Stimulated activated CD8-positive, alpha-beta memory T cell treated with anti-CD3 and anti-CD28 coated beads, Interleukin-12 subunit alpha, Interleukin-12 subunit beta, amount 100 ng/mL, for 4 hours (primary cell): Measurements from ENCODE around the gene CD300E.
"Not testable (repeated sequence)": the region's sequence is repeated elsewhere in the genome, so short reads cannot be mapped to it uniquely, and the experiment has no call there.

ENCODE experiments used
- DNase-seq: peaks from one replicate; pipeline ENCODE4 v3.0.0-alpha.2; 2020; ENCODE audit warnings: low read depth

Gene CD300E, protein sequence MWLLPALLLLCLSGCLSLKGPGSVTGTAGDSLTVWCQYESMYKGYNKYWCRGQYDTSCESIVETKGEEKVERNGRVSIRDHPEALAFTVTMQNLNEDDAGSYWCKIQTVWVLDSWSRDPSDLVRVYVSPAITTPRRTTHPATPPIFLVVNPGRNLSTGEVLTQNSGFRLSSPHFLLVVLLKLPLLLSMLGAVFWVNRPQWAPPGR

GRCh38 chr17:74623693-74624093 lies at the start of gene CD300E:
Gene CD300E, minus strand, starts transcription at chr17:74623738. Its CDS starts 117 bp downstream, at chr17:74623621.
- no peak for DNase-seq

DNA sequence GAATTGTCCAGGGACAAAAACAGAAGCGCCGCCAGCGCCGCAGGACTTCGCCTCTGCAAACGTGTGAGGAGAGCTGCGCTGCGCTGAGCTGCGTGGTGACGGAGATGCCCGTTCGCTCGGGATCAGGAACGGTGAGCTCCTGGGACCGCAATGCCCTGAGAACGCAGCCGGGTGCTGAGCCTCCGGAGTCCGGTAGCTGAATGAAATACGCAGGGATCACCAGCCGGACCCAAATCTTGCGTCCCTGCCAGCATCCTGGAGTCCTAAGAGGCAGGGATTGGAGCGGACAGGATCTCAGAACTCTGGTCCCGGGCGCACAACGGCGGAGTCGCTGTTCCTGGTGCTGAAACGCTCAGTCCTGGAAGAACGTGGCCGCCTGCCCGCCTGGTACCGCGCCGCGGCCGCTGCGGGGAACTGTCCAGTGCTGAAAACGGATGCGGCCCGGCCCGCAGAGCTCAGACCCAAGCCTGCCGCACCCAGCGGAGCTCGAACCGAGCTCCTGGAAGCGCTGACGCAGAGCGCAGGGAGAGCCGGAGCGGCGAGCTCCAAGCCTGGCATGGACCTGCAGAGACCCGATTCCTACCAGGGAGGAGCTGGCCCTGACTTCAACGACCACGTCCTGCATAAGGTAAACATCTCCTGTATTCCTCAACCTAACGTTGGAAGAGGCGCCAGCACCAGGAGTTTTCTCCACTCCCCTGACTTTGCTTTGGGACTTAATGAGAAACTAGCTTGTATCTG lies 47.7 kb upstream of the CD300E start:
- peak; percentile 35 for DNase-seq

GRCh38 chr17:74670329-74670728 lies 46.8 kb upstream of the CD300E start:
- no peak for DNase-seq

DNA sequence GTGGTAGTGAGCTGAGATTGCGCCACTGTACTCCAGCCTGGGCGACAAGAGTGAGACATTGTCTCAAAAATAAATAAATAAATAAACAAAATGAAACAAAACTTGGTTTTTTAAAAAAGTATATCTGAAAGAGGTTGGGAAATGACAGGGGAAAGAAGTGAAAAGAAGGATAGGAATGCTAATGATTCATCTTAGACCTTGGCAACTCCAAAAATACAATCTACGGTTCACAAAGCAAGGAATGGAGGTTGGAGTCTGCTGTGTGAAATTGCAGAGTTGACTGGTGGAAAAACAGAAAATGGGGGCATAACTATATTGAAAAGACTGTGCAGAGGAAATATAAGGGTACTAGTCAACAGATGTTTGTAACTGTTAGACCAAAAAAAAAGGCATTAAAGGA lies 40.0 kb upstream of the CD300E start:
- no peak for DNase-seq

GRCh38 chr17:74659889-74660288 lies 36.4 kb upstream of the CD300E start:
- no peak for DNase-seq

DNA sequence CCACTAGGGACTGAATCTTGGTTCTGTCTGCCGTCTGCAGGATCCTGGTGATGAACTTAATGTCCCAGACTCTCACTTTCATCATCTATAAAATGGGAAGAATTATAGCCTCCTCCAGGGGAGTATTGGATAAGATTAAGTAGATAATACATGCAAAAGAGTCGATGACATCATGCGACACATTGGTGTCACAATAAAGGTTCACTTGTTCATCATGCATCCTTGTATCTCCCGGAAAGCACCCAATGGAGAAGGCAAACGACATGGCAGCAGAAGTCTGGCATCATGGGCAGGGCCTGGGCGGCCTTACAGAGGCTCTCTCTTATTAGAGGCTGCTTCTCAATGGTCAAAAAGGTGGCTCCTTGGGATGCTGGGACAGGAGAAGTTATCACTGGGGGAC lies 35.1 kb upstream of the CD300E start:
- DNase-seq, result no peak

DNA sequence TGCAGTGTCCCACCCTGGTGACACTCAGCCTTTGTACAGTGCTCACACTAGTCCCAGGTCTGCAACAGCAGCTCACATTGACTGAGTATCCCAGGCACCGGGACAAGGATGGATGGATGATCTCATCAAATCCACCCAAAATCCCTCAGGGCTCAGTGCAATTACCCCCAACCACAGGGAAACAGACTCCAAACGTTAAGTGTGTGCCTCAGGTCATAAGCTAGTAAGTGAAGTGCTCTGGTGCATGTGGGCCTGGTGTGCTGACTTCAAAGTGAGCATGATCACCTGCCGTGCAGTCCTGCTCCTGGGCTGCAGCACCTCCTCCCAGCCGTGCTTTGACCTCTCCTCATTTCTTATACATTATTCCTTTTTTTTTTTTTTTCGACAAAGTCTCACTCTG lies 31.2 kb upstream of the CD300E start:
- DNase-seq, result no peak

- no peak for DNase-seq
These were observed 28.5 kb upstream of the CD300E start for GRCh38 chr17:74652020-74652419.

DNA sequence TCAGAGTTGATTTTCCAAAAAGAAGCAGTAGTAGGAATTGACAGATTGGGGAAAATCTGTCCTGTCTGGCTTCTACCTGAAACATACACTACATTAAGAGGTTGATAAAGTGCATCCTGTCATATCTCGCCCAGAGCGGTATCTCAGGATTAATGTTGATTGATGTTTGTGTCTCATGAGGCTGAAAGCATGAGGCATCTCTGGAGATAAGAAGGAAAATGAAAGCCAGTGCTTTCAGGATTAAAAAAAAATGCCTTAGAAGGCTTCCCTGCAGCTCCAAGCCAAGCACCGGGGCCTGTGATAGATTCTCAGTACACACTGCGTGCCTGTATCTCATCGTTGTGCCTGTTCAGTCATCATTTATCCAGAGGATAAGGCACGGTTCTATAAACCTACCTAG lies 26.4 kb upstream of the CD300E start:
- DNase-seq, result no peak

GRCh38 chr17:74647871-74648672 lies 24.5 kb upstream of the CD300E start:
- DNase-seq, result no peak

DNA sequence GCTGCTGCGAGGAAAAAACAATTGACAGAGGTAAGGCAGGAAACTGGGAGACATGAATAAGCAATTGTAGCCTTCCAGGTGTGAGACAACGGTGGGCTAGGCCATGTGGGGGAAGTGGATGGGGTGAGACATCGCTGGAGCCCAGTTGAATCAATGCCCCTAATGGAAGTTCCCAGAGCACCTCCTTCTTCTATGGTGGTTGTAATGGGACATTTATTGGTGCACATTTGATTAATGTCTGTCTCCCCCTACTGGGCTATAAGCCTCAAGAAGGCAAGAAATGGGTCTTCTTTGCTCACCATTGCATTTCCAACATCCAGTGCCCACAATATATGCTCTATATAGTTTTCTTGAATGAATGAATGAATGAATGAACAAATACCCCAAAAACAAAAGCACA lies 22.7 kb upstream of the CD300E start:
- no peak for DNase-seq

DNA sequence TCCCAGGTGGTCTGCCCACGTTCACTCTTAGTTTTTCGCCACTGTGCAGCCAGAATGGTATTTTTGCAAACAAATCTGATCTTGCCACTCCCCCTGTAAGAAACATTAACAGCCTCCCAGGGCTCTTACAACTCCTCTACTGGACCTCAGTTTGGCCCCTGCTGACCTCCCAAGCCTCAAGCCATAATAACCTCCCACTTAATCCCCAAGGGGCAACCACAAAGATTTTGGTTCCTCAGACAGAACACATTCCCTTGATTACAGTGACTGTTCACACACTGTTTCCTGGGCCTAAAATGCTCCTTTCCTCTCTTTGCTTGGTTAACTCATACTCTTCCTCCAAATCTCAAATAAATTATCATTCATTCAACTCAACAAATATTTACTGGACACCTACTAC lies 21.5 kb upstream of the CD300E start:
- DNase-seq, result no peak

- no peak for DNase-seq
These were observed 20.9 kb upstream of the CD300E start for GRCh38 chr17:74644419-74644818.

GRCh38 chr17:74643826-74644225 lies 20.3 kb upstream of the CD300E start:
- DNase-seq, result no peak

DNA sequence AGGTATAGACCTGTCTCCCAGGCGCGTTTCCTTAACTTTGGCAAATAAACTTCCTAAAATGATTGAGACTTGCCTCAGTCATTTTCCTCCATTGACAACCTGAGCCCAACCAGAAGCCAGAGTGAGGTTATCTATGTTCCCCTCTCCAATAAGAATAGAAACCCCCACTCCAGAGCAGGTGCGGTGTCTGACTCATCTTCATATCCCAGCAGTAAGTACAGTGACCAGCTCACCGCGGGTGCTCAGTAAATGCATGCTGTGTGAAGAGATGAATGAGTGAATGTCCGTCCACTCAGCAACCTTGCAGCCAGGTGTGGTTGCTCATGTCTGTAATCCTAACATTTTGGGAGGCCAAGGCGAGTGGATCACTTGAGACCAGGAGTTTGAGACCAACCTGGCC lies 19.5 kb upstream of the CD300E start:
- DNase-seq, result no peak

DNA sequence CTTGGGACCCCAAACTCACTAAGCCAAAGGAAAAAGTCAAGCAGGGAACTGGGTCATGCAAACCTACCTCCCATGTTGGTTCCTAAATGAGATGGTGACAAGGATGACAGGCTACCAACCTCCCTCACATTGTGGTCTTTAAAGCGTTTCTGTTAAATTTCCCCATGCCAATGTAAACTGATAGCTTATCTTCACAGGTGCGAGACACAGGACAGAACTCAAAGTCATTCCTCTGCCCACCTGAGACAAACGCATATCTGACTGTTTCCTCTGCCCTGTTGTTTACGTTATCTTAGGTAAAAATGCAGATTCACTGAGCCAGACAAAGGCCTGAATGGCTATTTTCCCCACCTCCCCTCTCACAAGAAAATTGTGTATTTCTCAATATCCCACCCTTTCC lies 19.0 kb upstream of the CD300E start:
- DNase-seq, result no peak

DNA sequence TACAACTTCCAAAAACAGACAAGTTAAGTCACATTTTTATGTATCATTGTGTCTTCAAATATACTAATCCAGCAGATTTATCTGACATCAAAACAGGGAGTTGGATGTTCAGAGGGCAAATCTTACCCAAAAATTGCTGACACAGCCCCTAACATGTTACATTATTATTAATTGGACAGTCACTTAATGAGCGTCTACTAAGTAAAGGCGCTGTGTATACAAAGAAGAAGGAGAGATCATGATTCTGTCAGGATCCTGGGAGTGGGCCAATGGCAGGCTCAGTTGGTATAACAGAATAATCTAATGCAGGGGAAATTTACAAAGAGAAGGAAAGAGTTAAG lies 18.4 kb upstream of the CD300E start:
- no peak for DNase-seq

GRCh38 chr17:74641224-74641957 lies 17.9 kb upstream of the CD300E start:
- DNase-seq, result no peak

DNA sequence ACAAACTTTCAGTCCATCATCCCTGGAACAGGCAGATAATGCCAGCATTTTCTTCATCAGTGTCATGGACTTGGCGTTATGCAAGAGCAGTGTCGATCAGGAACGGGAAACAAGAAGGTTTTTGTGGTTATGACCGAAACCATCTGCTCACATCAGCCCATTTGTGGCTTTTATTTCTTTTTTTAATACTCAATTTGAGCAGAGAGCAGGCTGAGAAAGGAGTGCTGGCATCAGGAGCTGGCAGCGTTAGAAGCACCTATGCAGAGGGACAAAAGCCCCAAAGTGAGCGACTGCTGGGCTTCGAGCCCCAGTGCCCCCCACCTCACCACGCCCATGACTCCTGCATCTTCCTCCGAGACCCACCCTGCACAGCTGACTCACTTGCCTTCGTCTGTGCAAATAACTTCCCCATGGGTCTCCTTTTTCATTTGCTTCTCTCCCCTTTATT lies 16.2 kb upstream of the CD300E start:
- DNase-seq, result no peak

GRCh38 chr17:74637926-74638325 lies 14.4 kb upstream of the CD300E start:
- no peak for DNase-seq

DNA sequence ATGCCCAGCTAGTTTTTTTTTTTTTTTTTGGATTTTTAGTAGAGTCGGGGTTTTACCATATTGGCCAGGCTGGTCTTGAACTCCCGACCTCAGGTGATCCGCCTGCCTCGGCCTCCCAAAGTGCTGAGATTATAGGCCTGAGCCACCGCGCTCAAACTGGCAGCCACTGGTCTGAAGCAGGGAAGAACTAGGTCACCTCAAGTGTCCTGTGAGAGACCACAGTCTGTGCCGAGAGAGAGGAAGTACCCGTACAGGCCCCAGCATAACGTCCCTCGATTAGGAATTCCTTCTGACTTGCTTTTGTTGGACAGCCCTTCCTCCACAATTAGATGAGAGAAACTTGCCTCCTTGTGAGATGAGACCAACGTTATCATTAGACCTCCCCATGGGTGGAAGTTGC lies 13.7 kb upstream of the CD300E start:
- DNase-seq, result no peak

GRCh38 chr17:74636541-74637085 lies 13.1 kb upstream of the CD300E start:
- DNase-seq, result not testable (repeated sequence)
